ENCODE results near the gene FBP1.

Gene FBP1

GRCh38 chr9:94624629-94625028, 14.7 kb downstream of the FBP1 start:
- no peak for DNase-seq
- Histone ChIP-seq H3K4me3 (ENCODE audit: control insufficient read depth in 1 of 7, extremely low read depth in 1 of 7, insufficient read depth in 4 of 7, low read depth in 2 of 7, low read length in 6 of 7) (no peak overlapping the region), H3K4me1 (ENCODE audit: control extremely low read depth in 1 of 4, control insufficient read depth in 4 of 4, insufficient read depth in 4 of 4, low read length in 3 of 4) (no peaks in the 10 kb centered on the region), H3K36me3 (ENCODE audit: control insufficient read depth in 4 of 4, insufficient read depth in 4 of 4, low read length in 3 of 4) (no peaks in the 10 kb centered on the region), H3K27me3 (replicated peaks in 2 of 5; ENCODE audit: control insufficient read depth in 4 of 5, insufficient read depth in 5 of 5, low read length in 4 of 5) (peaks cover 0 to 1% (median 0%) of the 10 kb centered on the region in 5 experiments), H3K27ac (ENCODE audit: insufficient read depth in 1 of 2, low read depth in 1 of 2, low read length in 2 of 2, poor library complexity in 1 of 2, severe bottlenecking in 2 of 2) (no peak overlapping the region), H3K9me3 (ENCODE audit: control extremely low read depth in 1 of 5, control insufficient read depth in 4 of 5, insufficient read depth in 2 of 5, low read depth in 1 of 5, low read length in 4 of 5) (no peaks in the 10 kb centered on the region)
- POLR2A ChIA-PET = no interaction called here
- CTCF ChIA-PET = interaction anchor here (1.1 kb wide), 1 partner anchor 19 kb away, joined by 3 read pairs; no protein-coding TSS in a partner anchor
- 100% methylated on average over 1 of the region's 4 CpGs for WGBS (ENCODE audit: insufficient coverage)

- Histone ChIP-seq H3K4me1 (ENCODE audit: control extremely low read depth in 1 of 4, control insufficient read depth in 4 of 4, insufficient read depth in 4 of 4, low read length in 3 of 4) (no peaks in the 10 kb centered on the region), H3K27me3 (replicated peaks in 2 of 5; ENCODE audit: control insufficient read depth in 4 of 5, insufficient read depth in 5 of 5, low read length in 4 of 5) (peaks cover 0 to 1% (median 0%) of the 10 kb centered on the region in 5 experiments), H3K9me3 (ENCODE audit: control extremely low read depth in 1 of 5, control insufficient read depth in 4 of 5, insufficient read depth in 2 of 5, low read depth in 1 of 5, low read length in 4 of 5) (no peaks in the 10 kb centered on the region), H3K4me3 (ENCODE audit: control insufficient read depth in 1 of 7, extremely low read depth in 1 of 7, insufficient read depth in 4 of 7, low read depth in 2 of 7, low read length in 6 of 7) (no peak overlapping the region), H3K27ac (ENCODE audit: insufficient read depth in 1 of 2, low read depth in 1 of 2, low read length in 2 of 2, poor library complexity in 1 of 2, severe bottlenecking in 2 of 2) (no peak overlapping the region), H3K36me3 (ENCODE audit: control insufficient read depth in 4 of 4, insufficient read depth in 4 of 4, low read length in 3 of 4) (no peaks in the 10 kb centered on the region)
- peak; percentile 30 to 65 (median 61) for DNase-seq
- WGBS (ENCODE audit: insufficient coverage) = 82% methylated on average over 7 of the region's 9 CpGs
- POLR2A ChIA-PET = no interaction called here
- CTCF ChIA-PET = interaction anchor here (0.6 to 1.8 kb wide), 6 partner anchors 18 to 69 kb away, joined by 3 to 7 read pairs (median 4); partner anchors contain the start of gene PCAT7
These were observed 16.1 kb downstream of the FBP1 start for GRCh38 chr9:94623253-94623652.

- no peak overlapping the region for H3K4me3 ChIP-seq (ENCODE audit: control insufficient read depth in 1 of 7, extremely low read depth in 1 of 7, insufficient read depth in 4 of 7, low read depth in 2 of 7, low read length in 6 of 7)
- no peak overlapping the region for H3K27ac ChIP-seq (ENCODE audit: insufficient read depth in 1 of 2, low read depth in 1 of 2, low read length in 2 of 2, poor library complexity in 1 of 2, severe bottlenecking in 2 of 2)
- ChIA-PET POLR2A (no interaction called here), CTCF (interaction anchor here (1.1 to 1.8 kb wide), 4 partner anchors 18 to 68 kb away, joined by 3 to 7 read pairs (median 4); partner anchors contain the start of gene PCAT7)
- 93% methylated on average over 19 of the region's 19 CpGs for WGBS (ENCODE audit: insufficient coverage)
- H3K9me3 ChIP-seq (ENCODE audit: control extremely low read depth in 1 of 5, control insufficient read depth in 4 of 5, insufficient read depth in 2 of 5, low read depth in 1 of 5, low read length in 4 of 5) = no peaks in the 10 kb centered on the region
- no peak for DNase-seq
- H3K4me1 ChIP-seq (ENCODE audit: control extremely low read depth in 1 of 4, control insufficient read depth in 4 of 4, insufficient read depth in 4 of 4, low read length in 3 of 4) = no peaks in the 10 kb centered on the region
- peaks cover 0 to 1% (median 0%) of the 10 kb centered on the region in 5 experiments for H3K27me3 ChIP-seq (replicated peaks in 2 of 5; ENCODE audit: control insufficient read depth in 4 of 5, insufficient read depth in 5 of 5, low read length in 4 of 5)
- no peaks in the 10 kb centered on the region for H3K36me3 ChIP-seq (ENCODE audit: control insufficient read depth in 4 of 4, insufficient read depth in 4 of 4, low read length in 3 of 4)
These were observed 17.1 kb downstream of the FBP1 start for GRCh38 chr9:94622087-94622800.

GRCh38 chr9:94619026-94619425, 20.3 kb downstream of the FBP1 start:
- Histone ChIP-seq H3K36me3 (ENCODE audit: control insufficient read depth in 4 of 4, insufficient read depth in 4 of 4, low read length in 3 of 4) (no peaks in the 10 kb centered on the region), H3K27me3 (replicated peaks in 2 of 5; ENCODE audit: control insufficient read depth in 4 of 5, insufficient read depth in 5 of 5, low read length in 4 of 5) (peaks cover 0 to 3% (median 0%) of the 10 kb centered on the region in 5 experiments), H3K27ac (ENCODE audit: insufficient read depth in 1 of 2, low read depth in 1 of 2, low read length in 2 of 2, poor library complexity in 1 of 2, severe bottlenecking in 2 of 2) (no peak overlapping the region), H3K9me3 (ENCODE audit: control extremely low read depth in 1 of 5, control insufficient read depth in 4 of 5, insufficient read depth in 2 of 5, low read depth in 1 of 5, low read length in 4 of 5) (no peaks in the 10 kb centered on the region), H3K4me1 (ENCODE audit: control extremely low read depth in 1 of 4, control insufficient read depth in 4 of 4, insufficient read depth in 4 of 4, low read length in 3 of 4) (no peaks in the 10 kb centered on the region), H3K4me3 (ENCODE audit: control insufficient read depth in 1 of 7, extremely low read depth in 1 of 7, insufficient read depth in 4 of 7, low read depth in 2 of 7, low read length in 6 of 7) (no peak overlapping the region)
- ChIA-PET CTCF (interaction anchor here (0.8 kb wide), 1 partner anchor 26 kb away, joined by 3 read pairs; no protein-coding TSS in a partner anchor), POLR2A (no interaction called here)
- 95% methylated on average over 4 of the region's 4 CpGs for WGBS (ENCODE audit: insufficient coverage)
- no peak for DNase-seq

- CTCF ChIA-PET = interaction anchor here (1.0 kb wide), 1 partner anchor 43 kb away, joined by 3 read pairs; no protein-coding TSS in a partner anchor
- no peak overlapping the region for H3K4me3 ChIP-seq (ENCODE audit: control insufficient read depth in 1 of 7, extremely low read depth in 1 of 7, insufficient read depth in 4 of 7, low read depth in 2 of 7, low read length in 6 of 7)
- H3K9me3 ChIP-seq (ENCODE audit: control extremely low read depth in 1 of 5, control insufficient read depth in 4 of 5, insufficient read depth in 2 of 5, low read depth in 1 of 5, low read length in 4 of 5) = no peaks in the 10 kb centered on the region
- POLR2A ChIA-PET = no interaction called here
- no peaks in the 10 kb centered on the region for H3K36me3 ChIP-seq (ENCODE audit: control insufficient read depth in 4 of 4, insufficient read depth in 4 of 4, low read length in 3 of 4)
- H3K27ac ChIP-seq (ENCODE audit: insufficient read depth in 1 of 2, low read depth in 1 of 2, low read length in 2 of 2, poor library complexity in 1 of 2, severe bottlenecking in 2 of 2) = no peak overlapping the region
- peak in 2 of 3 donors; percentile 31 to 35 for DNase-seq
- H3K27me3 ChIP-seq (replicated peaks in 2 of 5; ENCODE audit: control insufficient read depth in 4 of 5, insufficient read depth in 5 of 5, low read length in 4 of 5) = peaks cover 0 to 14% (median 7%) of the 10 kb centered on the region in 5 experiments
- peaks cover 0 to 7% (median 2%) of the 10 kb centered on the region in 4 experiments for H3K4me1 ChIP-seq (ENCODE audit: control extremely low read depth in 1 of 4, control insufficient read depth in 4 of 4, insufficient read depth in 4 of 4, low read length in 3 of 4)
- 100% methylated on average over 2 of the region's 3 CpGs for WGBS (ENCODE audit: insufficient coverage)
These were observed 26.3 kb downstream of the FBP1 start for GRCh38 chr9:94613003-94613402.

- Histone ChIP-seq H3K27ac (ENCODE audit: insufficient read depth in 1 of 2, low read depth in 1 of 2, low read length in 2 of 2, poor library complexity in 1 of 2, severe bottlenecking in 2 of 2) (no peak overlapping the region), H3K27me3 (replicated peaks in 2 of 5; ENCODE audit: control insufficient read depth in 4 of 5, insufficient read depth in 5 of 5, low read length in 4 of 5) (peaks cover 0 to 17% (median 9%) of the 10 kb centered on the region in 5 experiments), H3K36me3 (ENCODE audit: control insufficient read depth in 4 of 4, insufficient read depth in 4 of 4, low read length in 3 of 4) (no peaks in the 10 kb centered on the region), H3K4me1 (ENCODE audit: control extremely low read depth in 1 of 4, control insufficient read depth in 4 of 4, insufficient read depth in 4 of 4, low read length in 3 of 4) (peaks cover 0 to 8% (median 4%) of the 10 kb centered on the region in 4 experiments), H3K4me3 (ENCODE audit: control insufficient read depth in 1 of 7, extremely low read depth in 1 of 7, insufficient read depth in 4 of 7, low read depth in 2 of 7, low read length in 6 of 7) (no peak overlapping the region), H3K9me3 (ENCODE audit: control extremely low read depth in 1 of 5, control insufficient read depth in 4 of 5, insufficient read depth in 2 of 5, low read depth in 1 of 5, low read length in 4 of 5) (no peaks in the 10 kb centered on the region)
- DNase-seq = no peak
- ChIA-PET CTCF (interaction anchor here (1.0 to 1.2 kb wide), 3 partner anchors 8 to 44 kb away, joined by 3 to 4 read pairs (median 3); no protein-coding TSS in a partner anchor), POLR2A (no interaction called here)
- 92% methylated on average over 4 of the region's 7 CpGs for WGBS (ENCODE audit: insufficient coverage)
These were observed 27.2 kb downstream of the FBP1 start for GRCh38 chr9:94612071-94612470.

GRCh38 chr9:94611638-94612068, 27.7 kb downstream of the FBP1 start:
- peak in 2 of 3 donors; percentile 26 to 63 for DNase-seq
- Histone ChIP-seq H3K9me3 (ENCODE audit: control extremely low read depth in 1 of 5, control insufficient read depth in 4 of 5, insufficient read depth in 2 of 5, low read depth in 1 of 5, low read length in 4 of 5) (no peaks in the 10 kb centered on the region), H3K27ac (ENCODE audit: insufficient read depth in 1 of 2, low read depth in 1 of 2, low read length in 2 of 2, poor library complexity in 1 of 2, severe bottlenecking in 2 of 2) (no peak overlapping the region), H3K27me3 (replicated peaks in 2 of 5; ENCODE audit: control insufficient read depth in 4 of 5, insufficient read depth in 5 of 5, low read length in 4 of 5) (peaks cover 0 to 17% (median 11%) of the 10 kb centered on the region in 5 experiments), H3K4me1 (ENCODE audit: control extremely low read depth in 1 of 4, control insufficient read depth in 4 of 4, insufficient read depth in 4 of 4, low read length in 3 of 4) (peaks cover 0 to 8% (median 4%) of the 10 kb centered on the region in 4 experiments), H3K4me3 (ENCODE audit: control insufficient read depth in 1 of 7, extremely low read depth in 1 of 7, insufficient read depth in 4 of 7, low read depth in 2 of 7, low read length in 6 of 7) (no peak overlapping the region), H3K36me3 (ENCODE audit: control insufficient read depth in 4 of 4, insufficient read depth in 4 of 4, low read length in 3 of 4) (no peaks in the 10 kb centered on the region)
- ChIA-PET CTCF (interaction anchor here (1.0 to 1.2 kb wide), 2 partner anchors 8 to 19 kb away, joined by 3 to 4 read pairs; no protein-coding TSS in a partner anchor), POLR2A (no interaction called here)
- WGBS (ENCODE audit: insufficient coverage) = 100% methylated on average over 2 of the region's 3 CpGs
